ENCODE measurements around the gene NT5DC1.
"Not testable (repeated sequence)": the region's sequence is repeated elsewhere in the genome, so short reads cannot be mapped to it uniquely, and the experiment has no call there.

Gene NT5DC1

GRCh38 chr6:116277124-116277523 is 176.5 kb downstream of the NT5DC1 start:
- no peak for DNase-seq (ENCODE audit: low read depth in 1 of 2, low spot score in 1 of 2)

- no peak for DNase-seq (ENCODE audit: low read depth in 1 of 2, low spot score in 1 of 2)
Measured at GRCh38 chr6:116278481-116278829, 177.8 kb downstream of the NT5DC1 start.

DNA sequence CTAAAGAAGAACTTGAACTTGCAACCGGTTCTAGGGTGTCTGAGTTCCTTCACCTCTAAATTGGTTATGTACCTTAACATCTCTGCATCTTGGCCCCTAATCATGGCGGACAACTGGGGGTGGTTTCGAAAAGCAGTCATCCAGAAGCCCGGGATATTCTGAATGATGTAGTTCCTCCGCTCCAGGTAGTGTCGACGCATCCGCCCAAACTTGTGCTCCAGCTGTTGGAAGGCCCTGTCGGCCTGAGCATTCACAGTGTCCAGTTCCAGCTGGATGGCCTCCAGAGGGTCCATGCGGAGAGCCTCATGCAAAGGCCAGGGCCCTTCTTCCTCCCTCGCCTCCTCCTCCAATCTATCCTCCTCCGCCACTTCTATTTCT is 178.2 kb downstream of the NT5DC1 start:
- peak in 1 of 2 donors; percentile 4 for DNase-seq (ENCODE audit: low read depth in 1 of 2, low spot score in 1 of 2)

- DNase-seq (ENCODE audit: low read depth in 1 of 2, low spot score in 1 of 2) = peak; percentile 80 to 93
Measured at GRCh38 chr6:116279232-116280160, 178.8 kb downstream of the NT5DC1 start, which contains the start of gene TSPYL1. TSPYL1 (minus strand) TSS chr6:116279930; CDS start chr6:116279830, 100 bp downstream.

- no peak for DNase-seq (ENCODE audit: low read depth in 1 of 2, low spot score in 1 of 2)
Measured at GRCh38 chr6:116280161-116280932, 179.7 kb downstream of the NT5DC1 start.

DNA sequence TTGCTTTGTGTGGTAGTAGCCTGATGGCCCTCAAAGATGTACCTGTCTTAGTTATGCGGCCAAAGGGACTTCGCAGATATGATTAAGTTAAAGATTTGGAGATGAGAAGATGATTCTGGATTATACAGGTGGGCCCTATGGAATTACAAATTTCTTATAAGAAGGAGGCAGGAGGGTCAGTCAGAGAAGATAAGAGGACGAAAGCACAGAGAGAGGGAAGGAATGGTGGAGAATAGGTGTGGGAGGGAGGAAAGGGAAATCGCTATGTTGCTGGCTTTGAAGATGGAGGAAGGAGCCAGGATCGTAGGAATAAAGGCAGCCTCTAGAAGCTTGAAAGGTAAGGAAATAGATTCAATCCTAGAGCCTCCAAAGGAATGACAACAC is 180.3 kb downstream of the NT5DC1 start:
- DNase-seq (ENCODE audit: low read depth in 1 of 2, low spot score in 1 of 2) = no peak

GRCh38 chr6:116282698-116283097 is 182.0 kb downstream of the NT5DC1 start:
- DNase-seq (ENCODE audit: low read depth in 1 of 2, low spot score in 1 of 2) = no peak

GRCh38 chr6:116283191-116283590 is 182.5 kb downstream of the NT5DC1 start:
- no peak for DNase-seq (ENCODE audit: low read depth in 1 of 2, low spot score in 1 of 2)

DNA sequence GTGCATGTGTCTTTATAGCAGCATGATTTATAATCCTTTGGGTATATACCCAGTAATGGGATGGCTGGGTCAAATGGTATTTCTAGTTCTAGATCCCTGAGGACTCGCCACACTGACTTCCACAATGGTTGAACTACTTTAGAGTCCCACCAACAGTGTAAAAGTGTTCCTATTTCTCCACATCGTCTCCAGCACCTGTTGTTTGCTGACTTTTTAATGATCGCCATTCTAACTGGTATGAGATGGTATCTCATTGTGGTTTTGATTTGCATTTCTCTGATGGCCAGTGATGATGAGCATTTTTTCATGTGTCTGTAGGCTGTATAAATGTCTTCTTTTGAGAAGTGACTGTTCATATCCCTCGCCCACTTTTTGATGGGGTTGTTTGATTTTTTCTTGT is 184.3 kb downstream of the NT5DC1 start:
- DNase-seq (ENCODE audit: low read depth in 1 of 2, low spot score in 1 of 2) = not testable (repeated sequence)

GRCh38 chr6:116286773-116287358 is 186.2 kb downstream of the NT5DC1 start:
- DNase-seq (ENCODE audit: low read depth in 1 of 2, low spot score in 1 of 2) = no peak

GRCh38 chr6:116287689-116288282 is 187.1 kb downstream of the NT5DC1 start:
- no peak for DNase-seq (ENCODE audit: low read depth in 1 of 2, low spot score in 1 of 2)

DNA sequence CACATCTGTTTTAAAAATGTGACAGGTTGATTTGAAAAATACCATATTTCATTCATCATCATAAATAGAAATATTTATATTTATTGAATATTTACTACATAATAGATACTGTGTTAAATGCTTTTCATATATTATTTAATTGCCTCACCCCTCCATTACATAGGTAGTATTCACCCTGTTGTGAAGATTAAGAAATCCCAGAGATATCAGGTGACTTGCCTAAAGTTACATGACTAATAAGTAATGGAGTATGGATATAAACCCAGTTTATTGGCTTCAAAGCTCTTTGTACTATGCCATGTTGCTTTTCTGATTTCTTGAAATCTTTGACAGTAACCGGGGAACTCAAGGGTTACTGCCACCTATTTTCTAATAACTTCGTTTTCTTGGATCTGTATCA is 189.2 kb downstream of the NT5DC1 start:
- no peak for DNase-seq (ENCODE audit: low read depth in 1 of 2, low spot score in 1 of 2)

- no peak for DNase-seq (ENCODE audit: low read depth in 1 of 2, low spot score in 1 of 2)
Measured at GRCh38 chr6:116290799-116291198, 190.1 kb downstream of the NT5DC1 start.

DNA sequence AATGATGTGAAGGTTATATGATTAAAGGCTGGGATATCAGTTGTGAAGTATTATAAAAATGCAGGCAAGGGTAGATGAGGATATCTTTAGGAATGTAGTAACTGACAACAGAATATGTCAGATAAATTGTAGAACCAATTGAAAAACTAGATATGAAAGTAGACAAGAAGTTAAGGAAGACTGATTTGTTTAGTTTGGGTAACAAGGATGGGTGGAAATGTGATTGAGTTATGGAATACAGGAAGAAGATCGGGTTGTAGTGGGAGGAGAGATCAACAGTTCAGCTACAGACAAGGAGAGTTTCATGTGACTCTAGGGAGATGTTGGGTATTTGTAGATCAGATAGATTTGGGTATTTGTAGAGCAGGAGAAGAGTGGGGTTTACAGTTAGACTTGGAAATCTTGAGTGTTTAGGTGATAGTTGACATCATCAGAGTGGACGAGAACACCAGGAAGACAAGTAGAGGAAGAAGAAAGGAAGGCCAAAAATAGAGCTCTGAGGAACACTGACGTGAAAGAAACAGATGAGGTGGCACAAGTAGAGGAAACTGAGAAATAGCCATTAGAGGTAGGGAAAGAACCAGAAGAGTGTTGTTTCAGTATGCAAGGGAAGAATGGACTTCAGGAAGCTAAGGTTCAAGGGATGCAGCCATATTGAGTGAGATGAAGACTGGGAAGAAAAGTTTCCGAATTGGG is 191.2 kb downstream of the NT5DC1 start:
- no peak for DNase-seq (ENCODE audit: low read depth in 1 of 2, low spot score in 1 of 2)

- no peak for DNase-seq (ENCODE audit: low read depth in 1 of 2, low spot score in 1 of 2)
Measured at GRCh38 chr6:116292553-116292952, 191.9 kb downstream of the NT5DC1 start.

- no peak for DNase-seq (ENCODE audit: low read depth in 1 of 2, low spot score in 1 of 2)
Measured at GRCh38 chr6:116298273-116298672, 197.6 kb downstream of the NT5DC1 start.

- no peak for DNase-seq (ENCODE audit: low read depth in 1 of 2, low spot score in 1 of 2)
Measured at GRCh38 chr6:116298973-116299372, 198.3 kb downstream of the NT5DC1 start.
